MM.1S (cell line): ENCODE results near the gene LDLR.

ENCODE experiments used
- CTCF ChIP-seq: fragments of 300-600 bp; sonication (generic); IDR thresholded peaks from 2 replicates; pipeline ENCODE4 v1.5.1; 2016; ENCODE audit warnings: antibody characterized with exemption, low read length, mixed read lengths
- EZH2 ChIP-seq: fragments of 300-600 bp; sonication (generic); optimal IDR thresholded peaks from 2 replicates; pipeline ENCODE3; 2017; ENCODE audit warnings: low read depth, mild to moderate bottlenecking, antibody characterized with exemption, low read length, mixed read lengths

GRCh38 chr19:11054200-11054599 is 35.1 kb upstream of the LDLR start:
- TF ChIP-seq EZH2 = no peak
- TF ChIP-seq CTCF = no peak
